22Rv1 (cell line): ENCODE results near the gene SOCS6.

Source experiments
- CTCF ChIP-seq: fragments of 450-650 bp; IDR thresholded peaks from 2 replicates; pipeline ENCODE4 v1.5.1; 2017; ENCODE audit warnings: mild to moderate bottlenecking
- ZFX ChIP-seq: fragments of 450-650 bp; IDR thresholded peaks from 2 replicates; pipeline ENCODE4 v1.6.1; 2017; ENCODE audit warnings: antibody characterized with exemption, borderline replicate concordance

GRCh38 chr18:70250781-70251180 lies 38.1 kb upstream of the SOCS6 start:
- TF ChIP-seq CTCF (no peak), ZFX (no peak)
